GM18507 (cell line): ENCODE results near the gene ZNF195.
A peak's percentile ranks its signal among the peaks of the same experiment; 100 is the strongest.
"Not testable (repeated sequence)": the region's sequence is repeated elsewhere in the genome, so short reads cannot be mapped to it uniquely, and the experiment has no call there.

Experiments
- DNase-seq: peaks from one replicate; pipeline ENCODE4 v3.0.0; 2011; ENCODE audit warnings: low read depth; ENCODE audit not compliant: insufficient read length; ENCODE audit errors: extremely low spot score
- FAIRE-seq: peaks from 2 replicates; lab custom pipeline; 2011; peaks lifted over from hg19 to GRCh38; lab: Jason Lieb, UNC

The ZNF195 gene

DNA sequence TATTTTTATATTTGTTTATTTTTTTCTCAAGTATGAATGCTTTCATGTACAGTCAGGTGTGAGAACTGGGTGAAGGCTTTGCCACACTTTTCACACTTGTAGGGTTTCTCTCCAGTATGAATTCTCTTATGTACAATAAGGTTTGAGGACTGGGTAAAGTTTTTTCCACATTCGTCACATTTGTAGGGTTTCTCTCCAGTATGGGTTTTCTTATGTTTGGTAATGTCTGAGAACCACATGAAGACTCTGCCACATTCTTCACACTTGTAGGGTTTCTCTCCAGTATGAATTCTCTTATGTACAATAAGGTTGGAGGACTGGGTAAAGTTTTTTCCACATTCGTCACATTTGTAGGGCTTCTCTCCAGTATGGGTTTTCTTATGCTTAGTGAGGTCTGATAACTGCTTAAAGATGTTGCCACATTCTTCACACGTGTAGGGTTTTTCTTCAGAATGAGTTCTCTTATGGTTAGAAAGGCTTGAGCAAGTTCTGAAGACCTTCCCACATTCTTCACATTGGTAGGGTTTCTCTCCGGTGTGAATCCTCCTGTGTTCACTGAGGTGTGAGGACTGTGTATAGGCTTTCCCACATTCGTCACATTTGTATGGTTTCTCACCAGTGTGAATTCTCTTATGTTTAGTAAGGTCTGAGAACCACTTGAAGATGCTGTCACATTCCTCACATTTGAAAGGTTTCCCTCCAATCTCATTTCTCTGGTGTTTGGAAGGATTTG, 19.7 kb downstream of the ZNF195 start:
- DNase-seq (no peak), FAIRE-seq (no peak)

DNA sequence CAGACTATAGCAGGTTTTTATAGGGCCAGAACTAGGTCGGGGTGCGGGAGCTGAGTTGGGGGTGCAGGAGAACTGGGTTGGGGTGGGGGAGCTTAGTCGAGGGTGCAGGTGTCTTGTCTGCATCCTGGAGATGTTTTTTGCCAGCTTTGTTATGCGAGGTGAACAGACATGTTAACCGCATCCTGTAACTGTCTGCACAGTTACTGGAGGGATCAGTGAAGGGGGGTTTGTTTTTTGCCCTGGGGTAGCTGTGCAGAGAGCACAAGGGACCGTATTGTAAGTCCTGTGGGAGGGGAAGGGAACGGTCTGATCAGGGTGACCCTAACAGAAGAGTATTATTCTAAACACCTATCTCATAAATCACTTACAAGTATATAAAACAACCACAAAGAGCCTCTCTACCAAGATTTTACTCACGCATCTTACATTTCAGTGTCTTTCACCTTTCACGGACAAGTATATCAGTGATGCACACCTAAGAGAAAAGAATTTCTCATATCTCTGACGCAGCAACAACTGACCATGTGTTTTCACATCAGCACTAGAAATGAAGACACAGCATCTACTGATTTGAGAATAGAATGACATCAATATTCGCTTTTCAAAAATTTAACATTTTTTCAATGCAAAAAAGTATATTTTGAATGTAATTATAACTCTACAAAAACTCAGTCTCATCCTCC, 20.8 kb downstream of the ZNF195 start:
- FAIRE-seq (no peak), DNase-seq (no peak)

DNA sequence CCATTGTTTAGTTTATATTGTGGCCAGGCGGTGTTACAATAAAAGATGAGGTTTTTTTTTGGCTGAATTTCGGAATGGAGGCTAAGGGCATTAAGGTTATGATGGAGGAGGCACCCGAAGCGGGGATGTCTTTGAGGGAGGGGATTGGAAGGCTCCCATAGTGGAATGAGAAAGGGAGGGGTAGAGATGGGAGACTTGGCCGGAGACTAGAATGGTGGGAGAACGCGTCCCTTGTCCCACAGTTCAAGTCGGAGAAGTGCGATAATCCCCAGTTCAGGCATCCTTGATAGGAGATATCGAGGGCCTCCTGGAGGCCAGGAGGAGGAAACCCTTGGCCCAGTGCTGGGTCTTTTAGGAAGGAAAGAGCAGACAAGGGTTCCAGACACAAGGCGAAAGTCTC, 21.6 kb downstream of the ZNF195 start:
- FAIRE-seq: no peak
- no peak for DNase-seq

DNA sequence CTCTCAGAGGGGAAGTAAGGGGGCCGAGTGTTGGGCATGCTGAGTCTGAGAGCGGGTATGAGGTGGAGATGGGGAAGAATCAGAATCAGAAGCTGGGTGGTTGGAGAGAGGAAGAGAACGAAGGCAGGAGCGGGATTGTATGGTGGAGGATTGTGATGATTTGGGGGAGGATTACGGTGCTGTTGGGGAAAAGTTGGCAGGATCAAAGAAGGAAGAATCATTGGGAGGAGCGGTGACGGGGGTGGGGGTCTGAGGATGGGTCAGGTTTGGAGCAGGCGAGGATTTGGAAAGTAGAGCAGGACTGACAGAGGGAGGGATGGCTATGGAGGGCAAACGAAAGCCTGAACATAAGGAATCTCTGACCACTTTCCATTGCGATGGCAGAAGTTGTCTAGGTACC, 22.1 kb downstream of the ZNF195 start:
- DNase-seq (no peak), FAIRE-seq (no peak)

- DNase-seq: no peak
- FAIRE-seq: no peak
These were observed 25.9 kb downstream of the ZNF195 start for GRCh38 chr11:3353066-3353465.

DNA sequence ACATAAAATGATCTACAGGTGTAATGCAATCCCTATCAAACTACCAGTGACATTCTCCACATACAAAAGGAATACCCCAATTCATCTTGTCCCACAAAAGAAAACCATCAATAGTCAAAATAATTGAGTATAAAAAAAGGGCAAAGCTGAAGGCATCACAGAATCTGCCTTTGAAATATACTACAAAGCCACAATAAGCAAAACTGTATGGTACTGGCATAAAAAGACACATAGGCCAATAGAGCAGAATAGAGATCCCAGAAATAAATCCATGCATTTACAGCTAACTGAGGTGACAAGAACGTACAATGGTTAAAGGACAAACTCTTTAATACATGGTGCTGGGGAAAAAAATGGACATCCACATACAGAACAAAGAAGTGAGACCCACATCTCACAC, 31.8 kb downstream of the ZNF195 start:
- no peak for DNase-seq
- FAIRE-seq: no peak

DNA sequence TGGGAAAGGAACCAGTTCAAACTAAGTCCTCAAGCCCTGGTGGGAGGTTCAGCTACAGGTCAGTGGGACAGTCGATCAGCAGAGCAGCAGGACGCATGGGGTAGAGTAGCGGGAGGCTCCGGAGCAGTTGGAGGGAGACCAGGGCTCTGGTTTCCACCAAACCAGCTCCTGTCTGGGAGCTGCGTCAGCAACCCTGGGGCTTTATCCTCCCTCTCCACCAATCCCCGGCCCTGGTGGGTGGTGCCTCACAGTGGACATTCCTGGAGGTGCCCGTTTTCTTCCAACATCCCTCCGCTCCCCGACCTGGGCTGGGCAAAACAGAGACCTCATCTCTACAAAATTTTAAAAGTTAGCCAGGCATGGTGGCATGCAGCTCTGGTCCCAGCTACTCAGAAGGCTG, 32.4 kb downstream of the ZNF195 start:
- no peak for DNase-seq
- no peak for FAIRE-seq

- DNase-seq: no peak
These were observed 33.2 kb downstream of the ZNF195 start for GRCh38 chr11:3345736-3346135.

GRCh38 chr11:3344327-3345174, 34.4 kb downstream of the ZNF195 start:
- FAIRE-seq: no peak
- no peak for DNase-seq

More at GRCh38 chr11:3345736-3346135, 33.2 kb downstream of the ZNF195 start:
- FAIRE-seq: no peak

GRCh38 chr11:3342709-3343108, 36.2 kb downstream of the ZNF195 start:
- FAIRE-seq: no peak
- no peak for DNase-seq

DNA sequence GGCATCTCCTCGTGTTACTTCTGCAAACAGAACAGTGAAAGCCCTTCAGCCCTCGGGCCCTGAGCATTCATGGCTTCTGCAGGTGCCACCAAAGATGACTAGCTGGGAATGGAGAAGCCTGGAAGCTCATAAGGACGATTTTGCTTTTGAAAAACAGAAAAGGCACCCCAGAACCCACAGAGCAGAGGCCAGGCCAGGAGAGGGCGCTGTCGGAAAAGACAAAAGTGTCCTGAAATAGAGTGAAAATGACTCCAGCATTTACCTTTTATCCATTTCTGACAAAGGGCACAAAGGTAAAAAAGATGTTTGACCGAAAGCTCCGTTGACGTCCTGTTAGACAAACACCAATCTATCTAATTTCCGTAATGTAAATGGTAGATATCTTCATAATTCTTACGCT, 37.6 kb downstream of the ZNF195 start:
- FAIRE-seq: no peak
- peak; percentile 2 for DNase-seq

- DNase-seq (no peak), FAIRE-seq (no peak)
These were observed 38.9 kb downstream of the ZNF195 start for GRCh38 chr11:3340025-3340424.

GRCh38 chr11:3339340-3339624, 39.7 kb downstream of the ZNF195 start:
- FAIRE-seq (no peak), DNase-seq (no peak)

GRCh38 chr11:3338569-3339339, 40.2 kb downstream of the ZNF195 start:
- FAIRE-seq (no peak), DNase-seq (no peak)

DNA sequence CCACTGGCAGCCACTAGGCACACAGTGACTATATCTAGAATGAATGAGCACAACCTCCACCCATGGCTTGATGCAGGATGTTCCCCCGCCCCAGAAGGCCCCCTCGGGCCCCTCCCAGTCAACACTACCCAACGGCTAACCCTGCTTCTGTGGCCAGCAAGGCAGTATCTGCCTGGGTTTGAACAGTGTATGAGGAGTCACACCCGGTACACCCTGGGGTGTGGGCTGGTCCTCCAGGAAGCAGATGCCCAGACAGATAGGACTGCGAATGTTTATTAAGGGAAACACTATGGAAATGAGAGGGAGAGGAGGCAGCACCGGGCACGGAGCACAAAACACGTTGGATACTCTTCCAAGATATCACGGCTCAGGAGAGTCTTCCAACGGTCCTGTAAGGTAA, 42.5 kb downstream of the ZNF195 start:
- FAIRE-seq, DNase-seq: not testable (repeated sequence)

- DNase-seq, FAIRE-seq: not testable (repeated sequence)
These were observed 45.8 kb downstream of the ZNF195 start for GRCh38 chr11:3333157-3333556.

GRCh38 chr11:3331078-3331477, 47.9 kb downstream of the ZNF195 start:
- not testable (repeated sequence) for FAIRE-seq

DNA sequence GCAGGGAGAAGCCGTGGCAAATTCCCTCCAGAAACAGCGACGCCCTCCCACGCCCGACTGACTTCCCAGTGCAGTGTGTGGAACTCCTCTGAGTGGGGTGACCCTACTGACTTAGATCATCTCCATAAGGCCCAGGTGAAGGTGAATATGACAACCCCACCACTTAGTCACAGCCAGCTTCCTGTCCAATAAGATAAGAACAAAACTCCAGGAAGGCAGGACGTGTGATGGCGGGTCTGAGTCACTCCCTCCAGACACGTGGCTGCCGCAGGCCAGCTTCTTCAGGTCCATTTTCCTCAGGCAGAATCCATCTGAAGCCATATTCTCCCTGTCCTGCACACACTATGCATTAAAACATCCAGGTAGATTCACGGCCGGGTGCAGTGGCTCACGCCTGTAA, 48.9 kb downstream of the ZNF195 start:
- not testable (repeated sequence) for DNase-seq, FAIRE-seq

More at GRCh38 chr11:3331078-3331477, 47.9 kb downstream of the ZNF195 start:
- DNase-seq: not testable (repeated sequence)

GRCh38 chr11:3328503-3328902, 50.4 kb downstream of the ZNF195 start:
- DNase-seq, FAIRE-seq: not testable (repeated sequence)

DNA sequence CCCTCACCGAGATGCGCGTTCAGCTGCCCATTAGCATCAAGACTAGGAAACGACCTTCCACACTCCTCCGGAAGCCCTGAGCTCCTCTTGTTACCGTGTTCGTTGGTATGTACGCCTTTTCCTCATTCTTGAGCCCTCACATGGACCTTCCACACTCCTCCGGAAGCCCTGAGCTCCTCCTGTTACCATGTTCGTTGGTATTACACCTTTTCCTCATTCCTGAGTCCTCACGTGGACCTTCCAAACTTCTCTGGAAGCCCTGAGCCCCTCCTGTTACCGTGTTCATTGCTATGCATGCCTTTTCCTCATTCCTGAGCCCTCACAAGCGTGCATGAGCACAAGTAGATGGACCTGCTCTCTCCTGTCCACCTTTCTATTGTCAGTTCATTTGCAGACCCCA, 52.5 kb downstream of the ZNF195 start:
- not testable (repeated sequence) for FAIRE-seq, DNase-seq
